ENCODE results near the gene SEBOX. TPM values are rescaled to one million over a fixed set of nuclear protein-coding genes. Genes with fewer than 3 reads are reported as not detected.

SEBOX gene
- not detected for total RNA-seq

GRCh38 chr17:28364665-28365363, at the start of gene SEBOX:
Gene SEBOX, minus strand, starts transcription at chr17:28365199. Its CDS starts 48 bp downstream, at chr17:28365151.
- no peak within 1 kb of the TSS for H3K4me3 ChIP-seq
- H3K9me3 ChIP-seq: no peaks in the 10 kb centered on the region
- ATAC-seq (no peak), DNase-seq (no peak)
- in situ Hi-C loops (cut with MboI; ENCODE audit: low sequenced_read_pairs in 4 of 4): loop anchor here in 1 of 4 donors (25.0 kb wide), 1 partner anchor 597 kb away; the partner anchor contains the start of gene PHF12
- H3K4me1 ChIP-seq: no peaks in the 10 kb centered on the region
- no peaks in the 10 kb centered on the region for H3K27me3 ChIP-seq
- H3K36me3 ChIP-seq: peaks cover 0 to 50% of the 10 kb centered on the region in 2 donors
- no peak within 1 kb of the TSS for H3K27ac ChIP-seq
- TF ChIP-seq CTCF (IDR thresholded peaks at IDR 0.05 in 4 of 5, conservative IDR thresholded peaks at IDR 0.05 in 1 of 5) (no peak), POLR2A (IDR thresholded peaks at IDR 0.05) (no peak)
- intact Hi-C loops (cut with DNase I; ENCODE audit: low total_unique reads): no loop called here

- DNase-seq: no peak
- Histone ChIP-seq H3K4me1 (no peaks in the 10 kb centered on the region), H3K36me3 (no peaks in the 10 kb centered on the region), H3K9me3 (no peaks in the 10 kb centered on the region), H3K27ac (no peak overlapping the region), H3K4me3 (no peak overlapping the region), H3K27me3 (no peaks in the 10 kb centered on the region)
- no peak for TF ChIP-seq POLR2A (IDR thresholded peaks at IDR 0.05)
- TF ChIP-seq CTCF (IDR thresholded peaks at IDR 0.05 in 4 of 5, conservative IDR thresholded peaks at IDR 0.05 in 1 of 5): no peak
- ATAC-seq: no peak
- intact Hi-C loops (cut with DNase I; ENCODE audit: low total_unique reads) (no loop called here), in situ Hi-C loops (cut with MboI; ENCODE audit: low sequenced_read_pairs in 4 of 4) (loop anchor here in 1 of 4 donors (25.0 kb wide), 2 partner anchors 98 to 177 kb away; partner anchors contain the start of gene FOXN1)
Measured at GRCh38 chr17:28413804-28414203, 48.8 kb upstream of the SEBOX start.

GRCh38 chr17:28412099-28412498, 47.1 kb upstream of the SEBOX start:
- Histone ChIP-seq H3K27me3 (no peaks in the 10 kb centered on the region), H3K4me1 (no peaks in the 10 kb centered on the region), H3K4me3 (no peak overlapping the region), H3K36me3 (no peaks in the 10 kb centered on the region), H3K27ac (no peak overlapping the region), H3K9me3 (no peaks in the 10 kb centered on the region)
- TF ChIP-seq POLR2A (IDR thresholded peaks at IDR 0.05) (no peak), CTCF (IDR thresholded peaks at IDR 0.05 in 4 of 5, conservative IDR thresholded peaks at IDR 0.05 in 1 of 5) (no peak)
- in situ Hi-C loops (cut with MboI; ENCODE audit: low sequenced_read_pairs in 4 of 4) (loop anchor here in 1 of 4 donors (25.0 kb wide), 2 partner anchors 100 to 175 kb away; partner anchors contain the start of gene FOXN1), intact Hi-C loops (cut with DNase I; ENCODE audit: low total_unique reads) (no loop called here)
- ATAC-seq (no peak), DNase-seq (no peak)

- no peak overlapping the region for H3K4me3 ChIP-seq
- DNase-seq (no peak), ATAC-seq (no peak)
- no peaks in the 10 kb centered on the region for H3K27me3 ChIP-seq
- H3K9me3 ChIP-seq: no peaks in the 10 kb centered on the region
- no peak for TF ChIP-seq CTCF (IDR thresholded peaks at IDR 0.05 in 4 of 5, conservative IDR thresholded peaks at IDR 0.05 in 1 of 5)
- no peak for TF ChIP-seq POLR2A (IDR thresholded peaks at IDR 0.05)
- no peak overlapping the region for H3K27ac ChIP-seq
- peaks cover 8 to 15% of the 10 kb centered on the region in 2 donors for H3K4me1 ChIP-seq
- in situ Hi-C loops (cut with MboI; ENCODE audit: low sequenced_read_pairs in 4 of 4) (loop anchor here in 1 of 4 donors (25.0 kb wide), 2 partner anchors 104 to 171 kb away; partner anchors contain the start of gene FOXN1), intact Hi-C loops (cut with DNase I; ENCODE audit: low total_unique reads) (no loop called here)
- no peaks in the 10 kb centered on the region for H3K36me3 ChIP-seq
Measured at GRCh38 chr17:28407974-28408306, 42.9 kb upstream of the SEBOX start.

All from gastrocnemius medialis (tissue), 4 donors.